Lower lobe of right lung (tissue), 2 donors: ENCODE measurements around the gene TMEM272. TPM values are rescaled to one million over a fixed set of nuclear protein-coding genes. Genes with fewer than 3 reads are reported as not detected.

ENCODE experiments used
- ATAC-seq, 2 donors: fragments of 200-7000 bp; cut with Tn5 transposase; one replicate each; pipeline ENCODE4 v1.9.1; 2020 to 2022; ENCODE audit warnings: mild to moderate bottlenecking in 2 of 2, moderate library complexity in 2 of 2
- DNase-seq: peaks from one replicate; pipeline ENCODE4 v3.0.0-alpha.2; 2020
- H3K27ac ChIP-seq: fragments of 200-600 bp; one replicate; pipeline ENCODE4 v1.8.0; 2022
- H3K27me3 ChIP-seq: fragments of 200-600 bp; one replicate; pipeline ENCODE4 v1.8.0; 2022; ENCODE audit warnings: low read depth
- H3K36me3 ChIP-seq: fragments of 200-600 bp; one replicate; pipeline ENCODE4 v1.8.0; 2022; ENCODE audit warnings: mild to moderate bottlenecking
- H3K4me1 ChIP-seq: fragments of 200-600 bp; one replicate; pipeline ENCODE4 v1.8.0; 2022
- H3K4me3 ChIP-seq: fragments of 200-600 bp; one replicate; pipeline ENCODE4 v1.8.0; 2022; ENCODE audit warnings: mild to moderate bottlenecking
- H3K9me3 ChIP-seq: fragments of 200-600 bp; one replicate; pipeline ENCODE4 v1.8.0; 2022
- intact Hi-C: fragments of 100-400 bp; cut with DNase I; formaldehyde crosslinking; loops from one replicate; pipeline ENCODE4 v1.11.0; 2022
- total RNA-seq: library from RNA; stranded (reverse); fragmentation: NEBNext Ultra II Directional; extraction: Animal tissue kit (Norgen Biotek cat#: 25700); gene quantifications from one replicate; pipeline ENCODE4 v1.2.1, GENCODE V29; 2021
- TF ChIP-seq, protein P1 (sequence below): fragments of 200-600 bp; IDR thresholded peaks from one replicate; pipeline ENCODE4 v1.8.0; 2022; ENCODE audit warnings: antibody characterized with exemption, mild to moderate bottlenecking
- donor health status: DM: no; HTN: yes; CAD: no; lungs with severe emphysema.

TMEM272 gene
- total RNA-seq, 1 donor from 2014 or later: 0.09 TPM

DNA sequence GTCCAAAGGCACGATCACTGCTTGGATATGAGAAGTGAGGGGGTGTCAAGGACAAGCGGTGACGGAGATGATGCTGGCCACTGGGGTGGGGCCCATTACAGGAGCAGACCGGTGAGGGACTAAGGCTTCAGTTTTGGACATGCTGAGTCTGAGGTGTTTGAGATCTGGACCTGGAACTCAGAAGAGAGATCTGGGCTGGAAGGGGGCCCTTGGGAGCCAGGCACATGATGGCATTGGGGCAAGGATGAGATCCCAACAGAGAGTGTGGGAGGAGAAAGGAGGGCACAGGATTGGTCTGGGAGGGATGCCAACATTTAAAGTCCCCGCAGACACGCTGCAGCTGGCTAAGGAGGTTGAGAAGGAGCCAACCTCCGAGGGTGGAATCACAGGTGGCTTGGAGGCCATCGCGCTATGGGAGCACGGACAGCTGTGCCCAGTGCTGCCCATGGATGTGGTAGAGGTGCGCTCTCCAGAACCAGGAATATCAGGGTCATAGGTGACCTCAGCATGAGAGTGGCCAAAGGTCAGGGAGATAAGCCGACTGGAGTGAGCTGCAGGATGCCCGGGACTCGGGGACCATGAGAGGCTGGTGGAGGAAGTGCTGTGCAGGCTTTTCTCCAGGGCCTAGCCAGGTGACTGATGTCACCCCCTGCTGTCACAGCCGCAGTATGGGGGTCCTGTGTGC, 62.8 kb downstream of the TMEM272 start:
- no peak for ATAC-seq
- DNase-seq: no peak
- Histone ChIP-seq H3K9me3 (no peaks in the 10 kb centered on the region), H3K27ac (no peak overlapping the region), H3K27me3 (no peaks in the 10 kb centered on the region), H3K4me1 (peaks cover 15% of the 10 kb centered on the region), H3K36me3 (no peaks in the 10 kb centered on the region), H3K4me3 (no peak overlapping the region)
- intact Hi-C loops: no loop called here
- TF ChIP-seq, protein P1, sequence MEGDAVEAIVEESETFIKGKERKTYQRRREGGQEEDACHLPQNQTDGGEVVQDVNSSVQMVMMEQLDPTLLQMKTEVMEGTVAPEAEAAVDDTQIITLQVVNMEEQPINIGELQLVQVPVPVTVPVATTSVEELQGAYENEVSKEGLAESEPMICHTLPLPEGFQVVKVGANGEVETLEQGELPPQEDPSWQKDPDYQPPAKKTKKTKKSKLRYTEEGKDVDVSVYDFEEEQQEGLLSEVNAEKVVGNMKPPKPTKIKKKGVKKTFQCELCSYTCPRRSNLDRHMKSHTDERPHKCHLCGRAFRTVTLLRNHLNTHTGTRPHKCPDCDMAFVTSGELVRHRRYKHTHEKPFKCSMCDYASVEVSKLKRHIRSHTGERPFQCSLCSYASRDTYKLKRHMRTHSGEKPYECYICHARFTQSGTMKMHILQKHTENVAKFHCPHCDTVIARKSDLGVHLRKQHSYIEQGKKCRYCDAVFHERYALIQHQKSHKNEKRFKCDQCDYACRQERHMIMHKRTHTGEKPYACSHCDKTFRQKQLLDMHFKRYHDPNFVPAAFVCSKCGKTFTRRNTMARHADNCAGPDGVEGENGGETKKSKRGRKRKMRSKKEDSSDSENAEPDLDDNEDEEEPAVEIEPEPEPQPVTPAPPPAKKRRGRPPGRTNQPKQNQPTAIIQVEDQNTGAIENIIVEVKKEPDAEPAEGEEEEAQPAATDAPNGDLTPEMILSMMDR: no peak

DNA sequence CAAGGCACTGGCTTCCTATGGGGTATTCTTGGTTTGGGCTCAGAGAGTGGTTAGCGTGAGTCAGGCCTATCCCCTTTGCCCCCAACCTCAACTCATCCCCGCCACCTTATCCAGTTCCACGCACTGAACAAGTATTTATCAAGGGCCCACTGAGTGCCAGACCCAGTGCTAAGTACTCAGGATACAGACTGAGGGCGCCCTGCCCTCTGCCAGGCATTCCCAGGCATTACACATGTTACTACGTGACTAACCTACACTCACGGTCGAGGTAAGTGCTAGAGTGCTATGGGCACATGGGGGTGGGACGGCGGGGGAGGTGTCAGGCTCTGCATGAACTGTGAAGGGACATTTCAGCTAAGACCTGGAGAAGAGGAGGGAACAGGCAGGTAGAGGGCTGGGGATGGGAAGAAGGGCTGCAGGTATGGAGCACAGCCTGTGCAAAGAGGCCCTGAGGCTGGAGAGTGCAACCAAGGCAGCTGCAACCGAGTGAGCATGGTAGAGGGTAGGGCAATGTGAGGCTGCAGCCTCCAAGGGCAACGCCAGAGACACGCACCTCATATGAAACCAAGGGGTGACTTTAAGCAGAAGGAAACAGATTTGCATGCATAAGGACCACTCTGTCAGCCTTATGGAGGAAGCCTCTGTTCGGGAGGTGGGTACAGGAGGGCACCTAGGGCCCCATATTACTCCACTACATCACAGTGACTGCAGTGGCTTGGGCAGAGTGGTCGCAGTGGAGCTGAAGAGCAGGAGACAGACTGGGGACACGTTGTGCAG, 63.5 kb downstream of the TMEM272 start:
- no peaks in the 10 kb centered on the region for H3K36me3 ChIP-seq
- no peak overlapping the region for H3K27ac ChIP-seq
- intact Hi-C loops: no loop called here
- H3K27me3 ChIP-seq: no peaks in the 10 kb centered on the region
- H3K9me3 ChIP-seq: no peaks in the 10 kb centered on the region
- H3K4me3 ChIP-seq: no peak overlapping the region
- ATAC-seq (peak; percentile 78 to 83), DNase-seq (no peak)
- peaks cover 8% of the 10 kb centered on the region for H3K4me1 ChIP-seq
- TF ChIP-seq, protein P1: peak; percentile 24

DNA sequence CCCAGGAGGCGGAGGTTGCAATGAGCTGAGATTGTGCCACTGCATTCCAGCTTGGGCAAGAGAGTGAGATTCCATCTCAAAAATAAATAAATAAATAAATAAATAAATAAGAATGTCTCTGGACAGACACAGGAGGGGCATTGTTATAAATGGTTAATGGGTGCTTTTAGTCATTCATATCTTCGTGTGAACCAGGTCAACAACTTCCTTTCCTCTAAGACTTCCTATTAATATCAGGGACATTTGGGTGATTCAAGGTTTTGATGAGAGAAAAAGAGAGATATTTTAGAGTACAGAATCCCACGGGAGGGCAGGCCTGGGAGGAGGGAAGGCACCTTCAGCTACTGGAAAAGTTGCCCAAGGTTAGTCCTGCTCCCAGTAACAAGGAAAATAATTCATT, 64.9 kb downstream of the TMEM272 start:
- DNase-seq: no peak
- H3K27ac ChIP-seq: no peak overlapping the region
- no peaks in the 10 kb centered on the region for H3K36me3 ChIP-seq
- H3K9me3 ChIP-seq: no peaks in the 10 kb centered on the region
- no peak for ATAC-seq
- intact Hi-C loops: no loop called here
- no peaks in the 10 kb centered on the region for H3K27me3 ChIP-seq
- TF ChIP-seq, protein P1: no peak
- H3K4me1 ChIP-seq: no peaks in the 10 kb centered on the region
- H3K4me3 ChIP-seq: no peak overlapping the region

DNA sequence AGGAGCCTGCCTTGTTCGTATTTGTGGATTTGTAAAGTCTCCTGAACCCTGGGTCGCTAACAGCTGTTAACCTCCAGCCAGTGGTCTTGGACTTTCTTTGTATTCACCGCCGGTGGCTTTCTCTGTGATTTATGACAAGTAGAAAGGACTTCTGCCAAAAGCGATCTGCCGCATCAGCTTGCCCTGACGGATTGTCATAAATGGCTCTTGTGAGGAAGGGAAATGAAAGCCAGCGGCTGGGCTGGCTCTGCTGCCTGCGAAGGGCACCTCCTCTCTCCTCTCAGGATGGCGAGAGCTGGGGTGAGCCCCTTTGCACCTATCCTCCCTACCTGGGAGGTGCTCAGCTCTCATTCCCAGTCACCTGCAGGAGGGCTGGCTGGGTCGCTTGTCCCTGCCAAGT, 66.6 kb downstream of the TMEM272 start:
- H3K27ac ChIP-seq: no peak overlapping the region
- H3K36me3 ChIP-seq: no peaks in the 10 kb centered on the region
- ATAC-seq (no peak), DNase-seq (no peak)
- H3K4me3 ChIP-seq: no peak overlapping the region
- H3K9me3 ChIP-seq: no peaks in the 10 kb centered on the region
- TF ChIP-seq, protein P1: no peak
- no peaks in the 10 kb centered on the region for H3K4me1 ChIP-seq
- intact Hi-C loops: no loop called here
- no peaks in the 10 kb centered on the region for H3K27me3 ChIP-seq

DNA sequence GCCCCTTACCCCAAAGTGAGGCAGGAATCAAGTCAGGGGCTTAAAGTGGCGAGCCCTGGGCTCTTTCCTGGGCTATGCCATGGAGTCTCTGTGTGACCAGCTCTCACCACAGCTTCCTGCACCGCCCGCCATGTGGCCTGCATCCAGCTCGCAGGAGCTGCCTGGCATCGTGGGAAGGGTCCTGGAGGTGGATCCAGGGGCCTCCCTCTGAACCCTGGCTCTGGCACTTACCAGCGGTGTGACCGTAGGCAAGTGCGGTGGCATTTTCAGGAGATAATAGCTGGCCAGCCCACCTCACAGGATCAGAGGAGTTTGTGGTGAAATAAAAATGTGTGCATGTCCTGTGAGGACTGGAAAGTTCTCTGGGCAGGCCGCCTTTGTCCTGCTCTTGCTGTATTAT, 67.1 kb downstream of the TMEM272 start:
- no peak overlapping the region for H3K27ac ChIP-seq
- DNase-seq (no peak), ATAC-seq (no peak)
- H3K36me3 ChIP-seq: no peaks in the 10 kb centered on the region
- H3K4me1 ChIP-seq: no peaks in the 10 kb centered on the region
- no peak overlapping the region for H3K4me3 ChIP-seq
- H3K27me3 ChIP-seq: no peaks in the 10 kb centered on the region
- TF ChIP-seq, protein P1: no peak
- no peaks in the 10 kb centered on the region for H3K9me3 ChIP-seq
- intact Hi-C loops: no loop called here
